ENCODE results near the gene CERS6.

DNA sequence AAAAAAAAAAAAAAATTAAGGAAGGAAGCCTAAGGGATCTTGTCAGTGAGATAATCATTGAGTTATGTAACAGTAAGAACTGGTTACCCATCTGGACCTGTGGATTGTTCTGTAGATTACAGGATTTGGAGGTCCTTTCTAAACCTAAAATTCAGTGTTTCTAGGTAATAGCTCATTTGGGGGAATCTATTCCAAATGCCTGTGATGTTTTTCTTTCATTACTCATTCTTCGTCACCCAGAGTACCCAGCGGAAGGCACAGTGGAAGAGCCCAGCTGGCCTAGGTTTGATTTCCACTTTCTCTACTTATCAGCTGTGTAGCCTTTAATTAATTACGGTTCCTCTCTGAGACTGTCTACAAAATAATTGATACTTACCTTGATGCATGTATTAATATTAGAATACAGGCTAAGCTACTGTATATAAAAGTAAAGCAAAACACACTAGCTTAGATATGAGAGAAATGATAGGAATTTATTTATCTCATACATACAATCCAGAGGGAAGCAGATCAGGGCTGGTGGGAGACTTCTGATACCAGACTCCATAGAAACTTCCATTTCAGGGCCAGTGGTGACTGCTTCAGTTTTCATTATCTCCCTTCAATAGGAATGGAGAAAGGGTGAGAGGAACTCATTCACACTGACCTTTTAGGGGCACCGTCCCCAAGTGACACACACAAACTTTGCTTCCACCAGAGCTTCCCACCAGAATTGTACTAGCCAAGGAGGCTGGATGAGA lies 230.6 kb downstream of the CERS6 start:
- TF ChIP-seq, protein P1, sequence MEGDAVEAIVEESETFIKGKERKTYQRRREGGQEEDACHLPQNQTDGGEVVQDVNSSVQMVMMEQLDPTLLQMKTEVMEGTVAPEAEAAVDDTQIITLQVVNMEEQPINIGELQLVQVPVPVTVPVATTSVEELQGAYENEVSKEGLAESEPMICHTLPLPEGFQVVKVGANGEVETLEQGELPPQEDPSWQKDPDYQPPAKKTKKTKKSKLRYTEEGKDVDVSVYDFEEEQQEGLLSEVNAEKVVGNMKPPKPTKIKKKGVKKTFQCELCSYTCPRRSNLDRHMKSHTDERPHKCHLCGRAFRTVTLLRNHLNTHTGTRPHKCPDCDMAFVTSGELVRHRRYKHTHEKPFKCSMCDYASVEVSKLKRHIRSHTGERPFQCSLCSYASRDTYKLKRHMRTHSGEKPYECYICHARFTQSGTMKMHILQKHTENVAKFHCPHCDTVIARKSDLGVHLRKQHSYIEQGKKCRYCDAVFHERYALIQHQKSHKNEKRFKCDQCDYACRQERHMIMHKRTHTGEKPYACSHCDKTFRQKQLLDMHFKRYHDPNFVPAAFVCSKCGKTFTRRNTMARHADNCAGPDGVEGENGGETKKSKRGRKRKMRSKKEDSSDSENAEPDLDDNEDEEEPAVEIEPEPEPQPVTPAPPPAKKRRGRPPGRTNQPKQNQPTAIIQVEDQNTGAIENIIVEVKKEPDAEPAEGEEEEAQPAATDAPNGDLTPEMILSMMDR (IDR thresholded peaks at IDR 0.05), result no peak
- TF ChIP-seq POLR2A (IDR thresholded peaks at IDR 0.05), result no peak

Data from body of pancreas (tissue), 4 donors.